VCaP (cell line): Measurements from ENCODE around the gene C15orf39.

Experiments
- H3K27ac ChIP-seq: fragments of 450-650 bp; 2 replicates; pipeline ENCODE4 v1.5.1; 2017
- TF ChIP-seq, protein P1 (sequence below): fragments of 450-650 bp; conservative IDR thresholded peaks from 2 replicates; pipeline ENCODE4 v1.5.1; 2017; ENCODE audit warnings: mild to moderate bottlenecking, moderate library complexity

Gene C15orf39

DNA sequence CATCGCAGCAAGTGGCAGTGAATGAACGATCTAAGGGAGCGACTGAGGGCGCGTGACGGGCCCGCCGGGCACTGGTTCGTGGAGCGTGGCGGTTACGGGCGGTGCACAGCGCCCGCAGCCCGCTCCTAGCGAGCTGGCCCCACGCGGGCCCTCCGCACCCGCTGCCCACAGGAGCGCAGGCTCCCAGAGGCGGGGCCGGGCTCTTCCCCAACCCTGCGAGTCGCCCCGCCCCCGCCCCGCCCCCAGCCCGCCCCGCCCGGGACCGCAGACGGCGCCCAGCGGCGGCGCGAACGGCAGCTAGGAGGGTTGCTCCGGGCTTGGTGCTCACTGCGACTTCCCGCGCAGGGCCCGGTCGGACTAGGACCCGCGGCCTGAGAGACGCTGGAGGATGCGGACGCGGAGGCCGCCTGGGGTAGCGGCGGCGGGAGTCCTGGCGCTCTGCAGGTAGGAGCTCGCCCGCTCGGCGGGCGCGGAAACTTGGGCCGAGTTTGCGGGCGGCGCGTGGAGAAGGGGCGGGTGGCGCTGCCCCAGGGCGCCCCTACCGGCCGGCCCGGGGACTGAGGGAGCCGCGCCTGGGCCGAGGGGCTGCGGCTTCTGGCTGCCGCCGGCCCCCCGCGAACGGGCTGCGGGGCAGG is at the start of gene C15orf39:
Gene C15orf39 (plus strand): TSS at position 267 of the 635 bp plus-strand sequence. CDS start 4,167 bp downstream, outside the sequence.
- H3K27ac ChIP-seq: peak within 1 kb of the TSS; percentile 97
- TF ChIP-seq, protein P1, sequence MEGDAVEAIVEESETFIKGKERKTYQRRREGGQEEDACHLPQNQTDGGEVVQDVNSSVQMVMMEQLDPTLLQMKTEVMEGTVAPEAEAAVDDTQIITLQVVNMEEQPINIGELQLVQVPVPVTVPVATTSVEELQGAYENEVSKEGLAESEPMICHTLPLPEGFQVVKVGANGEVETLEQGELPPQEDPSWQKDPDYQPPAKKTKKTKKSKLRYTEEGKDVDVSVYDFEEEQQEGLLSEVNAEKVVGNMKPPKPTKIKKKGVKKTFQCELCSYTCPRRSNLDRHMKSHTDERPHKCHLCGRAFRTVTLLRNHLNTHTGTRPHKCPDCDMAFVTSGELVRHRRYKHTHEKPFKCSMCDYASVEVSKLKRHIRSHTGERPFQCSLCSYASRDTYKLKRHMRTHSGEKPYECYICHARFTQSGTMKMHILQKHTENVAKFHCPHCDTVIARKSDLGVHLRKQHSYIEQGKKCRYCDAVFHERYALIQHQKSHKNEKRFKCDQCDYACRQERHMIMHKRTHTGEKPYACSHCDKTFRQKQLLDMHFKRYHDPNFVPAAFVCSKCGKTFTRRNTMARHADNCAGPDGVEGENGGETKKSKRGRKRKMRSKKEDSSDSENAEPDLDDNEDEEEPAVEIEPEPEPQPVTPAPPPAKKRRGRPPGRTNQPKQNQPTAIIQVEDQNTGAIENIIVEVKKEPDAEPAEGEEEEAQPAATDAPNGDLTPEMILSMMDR: peak; percentile 99

DNA sequence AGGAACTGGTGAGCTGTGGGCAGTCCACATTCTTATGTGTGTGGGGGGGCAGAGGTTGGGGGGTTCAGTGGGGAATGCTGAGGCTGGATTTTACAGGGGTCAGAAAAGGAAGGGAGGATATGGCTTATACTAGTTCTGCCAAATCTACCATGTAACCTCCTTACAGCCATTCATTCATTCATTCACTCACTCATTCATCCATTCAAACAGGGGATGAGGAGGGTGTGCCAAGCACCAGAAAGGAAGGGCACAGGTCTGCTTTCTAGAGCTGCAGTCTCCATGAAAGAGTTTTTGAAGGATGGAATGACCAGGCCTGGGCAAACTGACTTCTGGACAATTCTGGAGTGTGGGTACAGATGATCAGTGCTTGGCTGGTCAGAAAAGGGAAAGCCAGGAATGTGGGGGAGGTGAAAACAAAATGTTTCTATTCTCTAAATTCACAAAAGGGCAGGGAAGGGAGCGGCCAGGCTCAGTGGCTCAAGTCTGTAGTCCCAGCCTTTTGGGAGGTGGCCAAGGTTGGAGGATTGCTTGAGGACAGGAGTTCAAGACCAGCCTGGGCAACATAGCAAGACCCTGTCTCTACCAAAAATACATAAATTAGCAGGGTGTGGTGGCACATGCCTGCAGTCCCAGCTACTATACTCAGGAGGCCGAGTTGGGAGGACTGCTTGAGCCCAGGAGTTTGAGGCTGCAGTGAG is 49.2 kb upstream of the C15orf39 start:
- TF ChIP-seq, protein P1: no peak
- no peak overlapping the region for H3K27ac ChIP-seq

GRCh38 chr15:75153087-75153486 is 48.6 kb upstream of the C15orf39 start:
- TF ChIP-seq, protein P1: no peak
- H3K27ac ChIP-seq: no peak overlapping the region

- no peak overlapping the region for H3K27ac ChIP-seq
- TF ChIP-seq, protein P1: no peak
Measured at GRCh38 chr15:75153565-75154276, 48.0 kb upstream of the C15orf39 start.

GRCh38 chr15:75154461-75155062 is 47.1 kb upstream of the C15orf39 start:
- TF ChIP-seq, protein P1: no peak
- H3K27ac ChIP-seq: no peak overlapping the region

DNA sequence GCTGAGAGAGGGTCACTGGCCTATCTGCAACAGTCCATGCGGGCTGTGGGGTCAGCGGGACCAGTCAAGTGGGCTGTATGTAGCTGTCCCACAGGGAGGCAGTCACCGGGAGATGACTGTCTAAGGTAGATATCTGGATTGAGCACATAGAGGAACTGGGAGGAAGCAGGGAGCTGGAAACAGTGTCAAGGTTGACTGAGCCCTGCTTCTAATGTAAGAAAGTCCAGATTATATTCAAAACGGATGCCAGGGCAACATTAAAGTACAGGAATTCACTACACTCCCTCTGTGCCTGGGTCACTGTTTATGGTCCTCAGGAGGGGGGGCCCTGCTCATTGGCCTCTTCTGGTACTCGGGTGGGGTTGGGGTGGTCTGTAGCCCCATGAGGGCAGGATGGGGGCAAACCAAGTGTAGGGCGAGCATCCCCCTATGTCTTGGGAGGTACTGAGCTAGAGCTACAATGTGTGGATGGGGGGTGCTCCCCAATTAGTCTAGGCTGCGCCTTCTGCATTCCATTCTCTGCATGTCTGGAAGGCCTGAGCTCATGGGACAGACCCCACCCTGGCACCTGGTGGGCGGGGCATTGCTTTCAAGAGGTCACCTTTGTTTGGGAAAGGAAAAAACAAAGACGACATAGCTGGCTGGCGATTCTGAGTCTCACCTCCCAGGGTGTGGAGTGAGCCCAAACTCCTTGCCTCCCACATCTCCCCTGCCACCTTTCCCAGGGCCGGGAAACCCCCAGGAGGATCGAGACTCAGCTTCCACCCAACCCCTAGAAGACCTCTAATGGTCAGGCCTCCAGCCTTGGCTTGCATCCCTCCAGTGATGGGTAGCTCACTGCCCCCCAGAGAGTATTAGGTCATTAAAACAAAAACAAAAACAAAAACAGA is 45.1 kb upstream of the C15orf39 start:
- TF ChIP-seq, protein P1: no peak

More for the DNA sequence above, 45.1 kb upstream of the C15orf39 start:
- H3K27ac ChIP-seq: no peak overlapping the region
